HEK293 (cell line): ENCODE data around the gene CDH6.

Experiments used
- CTCF ChIA-PET: fragments of 350-600 bp; formaldehyde crosslinking; extraction: SDS; loops from one replicate; lab custom pipeline; 2021; ENCODE audit warnings: antibody characterized with exemption; lab: Yijun Ruan, JAX
- POLR2A ChIA-PET: fragments of 300-600 bp; formaldehyde crosslinking; extraction: SDS; loops from one replicate; lab custom pipeline; 2020; ENCODE audit warnings: antibody characterized with exemption, inconsistent platforms; lab: Yijun Ruan, JAX
- H3K27ac ChIP-seq: fragments of 200-500 bp; sonication (Bioruptor generic); 2 replicates; pipeline ENCODE4 v1.5.1; 2014; ENCODE audit warnings: low read depth, low read length, control low read depth, inconsistent platforms; ENCODE audit errors: extremely low read depth
- H3K36me3 ChIP-seq, 2 experiments: fragments of 200-500 bp in 1 of 2; sonication (Bioruptor generic) in 1 of 2; 1 replicate in 1 of 2; 2 replicates in 1 of 2; pipeline ENCODE4 v1.5.1; 2014 to 2017; ENCODE audit warnings: inconsistent platforms in 2 of 2, low read length in 2 of 2; ENCODE audit not compliant: control insufficient read depth in 2 of 2, insufficient read depth in 1 of 2
- H3K4me1 ChIP-seq: fragments of 200-500 bp; sonication (Bioruptor generic); 2 replicates; pipeline ENCODE4 v1.5.1; 2014; ENCODE audit warnings: mild to moderate bottlenecking, low read length, inconsistent platforms; ENCODE audit not compliant: control insufficient read depth, insufficient read depth
- H3K4me3 ChIP-seq: 2 replicates; pipeline ENCODE4 v1.5.1; 2011; ENCODE audit warnings: low read depth, mild to moderate bottlenecking, control low read depth, low read length, moderate library complexity
- H3K9me3 ChIP-seq: fragments of 200-500 bp; sonication (Bioruptor generic); 2 replicates; pipeline ENCODE4 v1.5.1; 2014; ENCODE audit warnings: low read depth, low read length, inconsistent platforms; ENCODE audit not compliant: control insufficient read depth, insufficient read depth
- FEZF1 ChIP-seq: fragments of 450-650 bp; formaldehyde crosslinking; IDR thresholded peaks from 2 replicates; pipeline ENCODE4 v1.5.1; 2016; ENCODE audit warnings: missing biosample characterization, missing genetic modification characterization
- GFI1B ChIP-seq: fragments of 450-650 bp; formaldehyde crosslinking; IDR thresholded peaks from 2 replicates; pipeline ENCODE4 v1.5.1; 2016; ENCODE audit warnings: missing biosample characterization, missing genetic modification characterization
- SALL2 ChIP-seq: fragments of 450-650 bp; formaldehyde crosslinking; IDR thresholded peaks from 2 replicates; pipeline ENCODE4 v1.5.0; 2017; ENCODE audit warnings: missing biosample characterization, mild to moderate bottlenecking, missing genetic modification characterization, borderline replicate concordance
- SP7 ChIP-seq: fragments of 450-650 bp; formaldehyde crosslinking; IDR thresholded peaks from 2 replicates; pipeline ENCODE4 v1.5.1; 2016; ENCODE audit warnings: missing biosample characterization, missing genetic modification characterization
- YY2 ChIP-seq: fragments of 450-650 bp; formaldehyde crosslinking; IDR thresholded peaks from 2 replicates; pipeline ENCODE4 v1.5.1; 2016; ENCODE audit warnings: missing biosample characterization, missing genetic modification characterization
- ZBTB8A ChIP-seq: fragments of 450-650 bp; formaldehyde crosslinking; IDR thresholded peaks from 2 replicates; pipeline ENCODE4 v1.5.1; 2016; ENCODE audit warnings: missing biosample characterization, missing genetic modification characterization
- ZNF223 ChIP-seq: fragments of 450-650 bp; formaldehyde crosslinking; IDR thresholded peaks from 2 replicates; pipeline ENCODE4 v1.5.1; 2016; ENCODE audit warnings: missing biosample characterization, missing genetic modification characterization
- ZNF248 ChIP-seq: fragments of 450-650 bp; formaldehyde crosslinking; IDR thresholded peaks from 2 replicates; pipeline ENCODE4 v1.5.1; 2017; ENCODE audit warnings: missing biosample characterization, missing genetic modification characterization
- ZNF280C ChIP-seq: fragments of 450-650 bp; formaldehyde crosslinking; IDR thresholded peaks from 2 replicates; pipeline ENCODE4 v1.5.1; 2016; ENCODE audit warnings: missing biosample characterization, missing genetic modification characterization
- ZNF510 ChIP-seq: fragments of 450-650 bp; formaldehyde crosslinking; IDR thresholded peaks from 2 replicates; pipeline ENCODE4 v1.5.1; 2018; ENCODE audit warnings: mild to moderate bottlenecking, missing genetic modification characterization, missing biosample characterization; ENCODE audit not compliant: insufficient replicate concordance
- ZNF558 ChIP-seq: fragments of 450-650 bp; formaldehyde crosslinking; IDR thresholded peaks from 2 replicates; pipeline ENCODE4 v1.5.1; 2016; ENCODE audit warnings: missing biosample characterization, missing genetic modification characterization
- ZNF561 ChIP-seq: fragments of 450-650 bp; IDR thresholded peaks from 2 replicates; pipeline ENCODE4 v1.5.1; 2018; ENCODE audit warnings: missing biosample characterization, missing genetic modification characterization, borderline replicate concordance
- ZNF626 ChIP-seq: fragments of 450-650 bp; sonication (Bioruptor Pico); formaldehyde crosslinking; IDR thresholded peaks from 2 replicates; pipeline ENCODE4 v1.5.1; 2018; ENCODE audit warnings: missing biosample characterization, missing genetic modification characterization, inconsistent platforms
- ZNF660 ChIP-seq: fragments of 450-650 bp; IDR thresholded peaks from 2 replicates; pipeline ENCODE4 v1.5.1; 2018; ENCODE audit warnings: missing biosample characterization, mild to moderate bottlenecking, missing genetic modification characterization
- ZNF837 ChIP-seq: fragments of 450-650 bp; formaldehyde crosslinking; IDR thresholded peaks from 2 replicates; pipeline ENCODE4 v1.5.1; 2016; ENCODE audit warnings: missing biosample characterization, missing genetic modification characterization
- TF ChIP-seq, protein P1 (sequence below): fragments of 450-650 bp; IDR thresholded peaks from 2 replicates; pipeline ENCODE4 v1.5.1; 2018; ENCODE audit warnings: missing biosample characterization, mild to moderate bottlenecking, missing genetic modification characterization
- TF ChIP-seq, protein P2 (sequence below): fragments of 450-650 bp; formaldehyde crosslinking; IDR thresholded peaks from 2 replicates; pipeline ENCODE4 v1.5.1; 2016; ENCODE audit warnings: missing biosample characterization, missing genetic modification characterization, borderline replicate concordance
- TF ChIP-seq, protein P3 (sequence below): fragments of 450-650 bp; formaldehyde crosslinking; IDR thresholded peaks from 2 replicates; pipeline ENCODE4 v1.5.1; 2016; ENCODE audit warnings: missing biosample characterization, missing genetic modification characterization

Gene CDH6

DNA sequence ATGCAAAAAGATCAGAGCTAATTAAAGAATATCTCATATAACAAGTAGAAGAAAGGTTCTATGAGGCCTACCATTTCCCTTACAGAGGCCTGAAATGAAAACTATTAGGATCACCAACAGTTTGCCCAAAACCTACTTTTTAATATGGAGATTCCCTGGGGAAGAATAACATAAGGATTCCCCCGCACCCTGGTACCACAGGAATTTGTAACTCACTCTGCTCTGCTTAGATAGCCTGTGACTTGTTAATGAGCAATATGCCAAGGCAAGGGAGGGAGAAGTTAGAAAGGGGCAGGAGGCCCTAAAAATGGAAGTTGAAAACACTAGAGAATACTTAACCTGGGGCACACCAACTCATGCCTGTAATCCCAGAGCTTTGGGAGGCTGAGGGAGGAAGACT, 107.0 kb downstream of the CDH6 start:
- TF ChIP-seq, protein P1, sequence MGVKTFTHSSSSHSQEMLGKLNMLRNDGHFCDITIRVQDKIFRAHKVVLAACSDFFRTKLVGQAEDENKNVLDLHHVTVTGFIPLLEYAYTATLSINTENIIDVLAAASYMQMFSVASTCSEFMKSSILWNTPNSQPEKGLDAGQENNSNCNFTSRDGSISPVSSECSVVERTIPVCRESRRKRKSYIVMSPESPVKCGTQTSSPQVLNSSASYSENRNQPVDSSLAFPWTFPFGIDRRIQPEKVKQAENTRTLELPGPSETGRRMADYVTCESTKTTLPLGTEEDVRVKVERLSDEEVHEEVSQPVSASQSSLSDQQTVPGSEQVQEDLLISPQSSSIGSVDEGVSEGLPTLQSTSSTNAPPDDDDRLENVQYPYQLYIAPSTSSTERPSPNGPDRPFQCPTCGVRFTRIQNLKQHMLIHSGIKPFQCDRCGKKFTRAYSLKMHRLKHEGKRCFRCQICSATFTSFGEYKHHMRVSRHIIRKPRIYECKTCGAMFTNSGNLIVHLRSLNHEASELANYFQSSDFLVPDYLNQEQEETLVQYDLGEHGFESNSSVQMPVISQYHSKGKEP = no peak
- TF ChIP-seq ZNF510 (tag by site-specific recombination) (no peak), ZNF558 (tag by site-specific recombination) (no peak), ZNF561 (tag by site-specific recombination) (no peak), SALL2 (tag by site-specific recombination) (no peak), ZNF626 (tag by site-specific recombination) (no peak), ZNF223 (tag by site-specific recombination) (no peak), ZNF660 (tag by site-specific recombination) (no peak), FEZF1 (tag by site-specific recombination) (no peak), YY2 (tag by site-specific recombination) (no peak), ZNF280C (tag by site-specific recombination) (no peak), GFI1B (tag by site-specific recombination) (no peak), ZBTB8A (tag by site-specific recombination) (no peak), SP7 (tag by site-specific recombination) (no peak), ZNF248 (tag by site-specific recombination) (no peak), ZNF837 (tag by site-specific recombination) (no peak)
- TF ChIP-seq, protein P2, sequence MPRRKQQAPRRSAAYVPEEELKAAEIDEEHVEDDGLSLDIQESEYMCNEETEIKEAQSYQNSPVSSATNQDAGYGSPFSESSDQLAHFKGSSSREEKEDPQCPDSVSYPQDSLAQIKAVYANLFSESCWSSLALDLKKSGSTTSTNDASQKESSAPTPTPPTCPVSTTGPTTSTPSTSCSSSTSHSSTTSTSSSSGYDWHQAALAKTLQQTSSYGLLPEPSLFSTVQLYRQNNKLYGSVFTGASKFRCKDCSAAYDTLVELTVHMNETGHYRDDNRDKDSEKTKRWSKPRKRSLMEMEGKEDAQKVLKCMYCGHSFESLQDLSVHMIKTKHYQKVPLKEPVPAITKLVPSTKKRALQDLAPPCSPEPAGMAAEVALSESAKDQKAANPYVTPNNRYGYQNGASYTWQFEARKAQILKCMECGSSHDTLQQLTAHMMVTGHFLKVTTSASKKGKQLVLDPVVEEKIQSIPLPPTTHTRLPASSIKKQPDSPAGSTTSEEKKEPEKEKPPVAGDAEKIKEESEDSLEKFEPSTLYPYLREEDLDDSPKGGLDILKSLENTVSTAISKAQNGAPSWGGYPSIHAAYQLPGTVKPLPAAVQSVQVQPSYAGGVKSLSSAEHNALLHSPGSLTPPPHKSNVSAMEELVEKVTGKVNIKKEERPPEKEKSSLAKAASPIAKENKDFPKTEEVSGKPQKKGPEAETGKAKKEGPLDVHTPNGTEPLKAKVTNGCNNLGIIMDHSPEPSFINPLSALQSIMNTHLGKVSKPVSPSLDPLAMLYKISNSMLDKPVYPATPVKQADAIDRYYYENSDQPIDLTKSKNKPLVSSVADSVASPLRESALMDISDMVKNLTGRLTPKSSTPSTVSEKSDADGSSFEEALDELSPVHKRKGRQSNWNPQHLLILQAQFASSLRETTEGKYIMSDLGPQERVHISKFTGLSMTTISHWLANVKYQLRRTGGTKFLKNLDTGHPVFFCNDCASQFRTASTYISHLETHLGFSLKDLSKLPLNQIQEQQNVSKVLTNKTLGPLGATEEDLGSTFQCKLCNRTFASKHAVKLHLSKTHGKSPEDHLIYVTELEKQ (tag by site-specific recombination) = no peak
- TF ChIP-seq, protein P3, sequence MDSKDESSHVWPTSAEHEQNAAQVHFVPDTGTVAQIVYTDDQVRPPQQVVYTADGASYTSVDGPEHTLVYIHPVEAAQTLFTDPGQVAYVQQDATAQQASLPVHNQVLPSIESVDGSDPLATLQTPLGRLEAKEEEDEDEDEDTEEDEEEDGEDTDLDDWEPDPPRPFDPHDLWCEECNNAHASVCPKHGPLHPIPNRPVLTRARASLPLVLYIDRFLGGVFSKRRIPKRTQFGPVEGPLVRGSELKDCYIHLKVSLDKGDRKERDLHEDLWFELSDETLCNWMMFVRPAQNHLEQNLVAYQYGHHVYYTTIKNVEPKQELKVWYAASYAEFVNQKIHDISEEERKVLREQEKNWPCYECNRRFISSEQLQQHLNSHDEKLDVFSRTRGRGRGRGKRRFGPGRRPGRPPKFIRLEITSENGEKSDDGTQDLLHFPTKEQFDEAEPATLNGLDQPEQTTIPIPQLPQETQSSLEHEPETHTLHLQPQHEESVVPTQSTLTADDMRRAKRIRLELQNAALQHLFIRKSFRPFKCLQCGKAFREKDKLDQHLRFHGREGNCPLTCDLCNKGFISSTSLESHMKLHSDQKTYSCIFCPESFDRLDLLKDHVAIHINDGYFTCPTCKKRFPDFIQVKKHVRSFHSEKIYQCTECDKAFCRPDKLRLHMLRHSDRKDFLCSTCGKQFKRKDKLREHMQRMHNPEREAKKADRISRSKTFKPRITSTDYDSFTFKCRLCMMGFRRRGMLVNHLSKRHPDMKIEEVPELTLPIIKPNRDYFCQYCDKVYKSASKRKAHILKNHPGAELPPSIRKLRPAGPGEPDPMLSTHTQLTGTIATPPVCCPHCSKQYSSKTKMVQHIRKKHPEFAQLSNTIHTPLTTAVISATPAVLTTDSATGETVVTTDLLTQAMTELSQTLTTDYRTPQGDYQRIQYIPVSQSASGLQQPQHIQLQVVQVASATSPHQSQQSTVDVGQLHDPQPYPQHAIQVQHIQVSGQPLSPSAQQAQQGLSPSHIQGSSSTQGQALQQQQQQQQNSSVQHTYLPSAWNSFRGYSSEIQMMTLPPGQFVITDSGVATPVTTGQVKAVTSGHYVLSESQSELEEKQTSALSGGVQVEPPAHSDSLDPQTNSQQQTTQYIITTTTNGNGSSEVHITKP = no peak
- TF ChIP-seq, all 188 proteins: peak for 0
- ChIA-PET POLR2A (no interaction called here), CTCF (no interaction called here)
- Histone ChIP-seq H3K4me1 (no peaks in the 10 kb centered on the region), H3K27ac (no peak overlapping the region), H3K4me3 (no peak overlapping the region), H3K9me3 (no peaks in the 10 kb centered on the region), H3K36me3 (no peaks in the 10 kb centered on the region)
